Mesendoderm (in vitro differentiated cells): ENCODE results near the gene OR4M1.
"Not testable (repeated sequence)": the region's sequence is repeated elsewhere in the genome, so short reads cannot be mapped to it uniquely, and the experiment has no call there.

ENCODE experiments used
- DNase-seq: peaks from one replicate; pipeline ENCODE4 v3.0.0; 2013
- H2AK5ac ChIP-seq: 2 replicates; pipeline ENCODE4 v1.6.1; 2013; ENCODE audit warnings: low read length, inconsistent platforms
- H2BK120ac ChIP-seq: 2 replicates; pipeline ENCODE4 v1.6.1; 2013; ENCODE audit warnings: low read depth, mild to moderate bottlenecking, low read length, moderate library complexity, mixed read lengths
- H2BK15ac ChIP-seq: replicated peaks from 2 replicates; pipeline ENCODE4 v1.6.1; 2013; ENCODE audit warnings: low read depth, mild to moderate bottlenecking, moderate library complexity
- H2BK5ac ChIP-seq: 2 replicates; pipeline ENCODE4 v1.6.1; 2013; ENCODE audit warnings: low read length, inconsistent platforms
- H3K18ac ChIP-seq: 2 replicates; pipeline ENCODE4 v1.6.1; 2013; ENCODE audit warnings: mild to moderate bottlenecking, low read length, mixed read lengths
- H3K23ac ChIP-seq: one replicate; pipeline ENCODE4 v1.6.1; 2013; ENCODE audit warnings: low read length
- H3K27ac ChIP-seq: 2 replicates; pipeline ENCODE4 v1.5.1; 2013; ENCODE audit warnings: low read depth, mild to moderate bottlenecking, inconsistent platforms, low read length, moderate library complexity
- H3K27me3 ChIP-seq: 2 replicates; pipeline ENCODE4 v1.6.1; 2013; ENCODE audit warnings: low read length, control low read depth, mild to moderate bottlenecking, inconsistent platforms; ENCODE audit not compliant: insufficient read depth, poor library complexity
- H3K36me3 ChIP-seq: 2 replicates; pipeline ENCODE4 v1.6.1; 2013; ENCODE audit warnings: low read length, inconsistent platforms; ENCODE audit not compliant: control insufficient read depth, insufficient read depth
- H3K4ac ChIP-seq: one replicate; pipeline ENCODE4 v1.6.1; 2013; ENCODE audit warnings: low read depth, mild to moderate bottlenecking, low read length, moderate library complexity
- H3K4me1 ChIP-seq: 2 replicates; pipeline ENCODE4 v1.6.1; 2013; ENCODE audit warnings: low read depth, low read length, inconsistent platforms; ENCODE audit not compliant: control insufficient read depth
- H3K4me2 ChIP-seq: 2 replicates; pipeline ENCODE4 v1.6.1; 2013; ENCODE audit warnings: low read length
- H3K4me3 ChIP-seq: 2 replicates; pipeline ENCODE4 v1.5.1; 2013; ENCODE audit warnings: mild to moderate bottlenecking, low read length
- H3K56ac ChIP-seq: one replicate; pipeline ENCODE4 v1.6.1; 2013; ENCODE audit warnings: low read length
- H3K79me1 ChIP-seq: 2 replicates; pipeline ENCODE4 v1.6.1; 2013; ENCODE audit warnings: low read length, inconsistent platforms
- H3K79me2 ChIP-seq: 2 replicates; pipeline ENCODE4 v1.6.1; 2013; ENCODE audit warnings: mild to moderate bottlenecking, low read length; ENCODE audit not compliant: control insufficient read depth, insufficient read depth
- H3K9ac ChIP-seq: 2 replicates; pipeline ENCODE4 v1.6.1; 2013; ENCODE audit warnings: low read length, inconsistent platforms
- H4K5ac ChIP-seq: one replicate; pipeline ENCODE4 v1.6.1; 2013; ENCODE audit warnings: low read length
- H4K8ac ChIP-seq: one replicate; pipeline ENCODE4 v1.6.1; 2013; ENCODE audit warnings: low read depth, mild to moderate bottlenecking, control low read depth, low read length, moderate library complexity
- WGBS: extraction: QIAGEN DNeasy Blood & Tissue Kit; methylation state at CpG from one replicate; pipeline ENCODE4 v1.1.7; 2013; ENCODE audit warnings: low lambda C conversion rate, missing lambda C conversion rate; ENCODE audit not compliant: insufficient coverage; ENCODE audit errors: extremely low coverage; 5-methylcytosine and 5-hydroxymethylcytosine counted together

OR4M1 gene

DNA sequence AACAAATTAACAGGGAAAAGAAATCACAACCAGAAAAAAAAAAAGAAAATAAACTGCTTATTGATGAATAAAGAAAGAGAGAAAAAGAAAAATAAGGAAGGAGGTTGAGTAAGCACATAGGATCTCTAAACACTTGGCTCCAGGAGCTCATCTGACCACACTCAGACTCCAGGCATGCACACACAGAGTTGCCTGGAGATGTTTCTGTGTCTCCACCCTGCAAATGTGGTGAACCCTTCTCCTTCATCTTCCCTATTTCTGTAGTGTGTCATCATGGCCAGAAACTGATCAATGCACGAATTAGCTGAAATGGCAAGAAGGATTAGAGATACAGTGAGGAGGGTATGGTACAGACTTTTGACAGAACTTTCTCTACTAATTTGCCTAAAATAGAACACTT, 50.5 kb downstream of the OR4M1 start:
- DNase-seq: no peak
- H3K27ac ChIP-seq: no peak overlapping the region
- WGBS: no CpG with 5 or more reads among the region's 1 CpG

DNA sequence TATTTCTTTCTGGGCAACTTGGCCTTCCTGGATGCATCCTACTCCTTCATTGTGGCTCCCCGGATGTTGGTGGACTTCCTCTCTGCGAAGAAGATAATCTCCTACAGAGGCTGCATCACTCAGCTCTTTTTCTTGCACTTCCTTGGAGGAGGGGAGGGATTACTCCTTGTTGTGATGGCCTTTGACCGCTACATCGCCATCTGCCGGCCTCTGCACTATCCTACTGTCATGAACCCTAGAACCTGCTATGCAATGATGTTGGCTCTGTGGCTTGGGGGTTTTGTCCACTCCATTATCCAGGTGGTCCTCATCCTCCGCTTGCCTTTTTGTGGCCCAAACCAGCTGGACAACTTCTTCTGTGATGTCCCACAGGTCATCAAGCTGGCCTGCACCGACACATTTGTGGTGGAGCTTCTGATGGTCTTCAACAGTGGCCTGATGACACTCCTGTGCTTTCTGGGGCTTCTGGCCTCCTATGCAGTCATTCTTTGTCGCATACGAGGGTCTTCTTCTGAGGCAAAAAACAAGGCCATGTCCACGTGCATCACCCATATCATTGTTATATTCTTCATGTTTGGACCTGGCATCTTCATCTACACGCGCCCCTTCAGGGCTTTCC, 54.4 kb downstream of the OR4M1 start:
- WGBS: no CpG with 5 or more reads among the region's 12 CpGs
- not testable (repeated sequence) for H2BK5ac ChIP-seq, H4K5ac ChIP-seq, H3K18ac ChIP-seq, H3K4me3 ChIP-seq, H2AK5ac ChIP-seq, H3K23ac ChIP-seq, H3K4me1 ChIP-seq, H3K79me2 ChIP-seq, H3K4me2 ChIP-seq, H2BK120ac ChIP-seq, H3K4ac ChIP-seq, H3K27me3 ChIP-seq, H3K56ac ChIP-seq, H3K27ac ChIP-seq, H3K9ac ChIP-seq, H4K8ac ChIP-seq, H3K79me1 ChIP-seq, DNase-seq, H2BK15ac ChIP-seq, H3K36me3 ChIP-seq

More for the DNA sequence above, 50.5 kb downstream of the OR4M1 start:
- no peak overlapping the region for H2BK120ac ChIP-seq
- no peak overlapping the region for H2BK15ac ChIP-seq
- H3K36me3 ChIP-seq: no peaks in the 10 kb centered on the region
- no peak overlapping the region for H3K56ac ChIP-seq
- no peak overlapping the region for H4K8ac ChIP-seq
- no peaks in the 10 kb centered on the region for H3K79me2 ChIP-seq
- H3K9ac ChIP-seq: no peak overlapping the region
- H3K18ac ChIP-seq: no peak overlapping the region
- H2BK5ac ChIP-seq: no peak overlapping the region
- H3K27me3 ChIP-seq: no peaks in the 10 kb centered on the region
- no peak overlapping the region for H2AK5ac ChIP-seq
- no peak overlapping the region for H3K4me2 ChIP-seq
- H3K4me1 ChIP-seq: no peaks in the 10 kb centered on the region
- H3K4ac ChIP-seq: no peak overlapping the region
- no peak overlapping the region for H4K5ac ChIP-seq
- H3K23ac ChIP-seq: no peak overlapping the region
- H3K79me1 ChIP-seq: no peaks in the 10 kb centered on the region
- H3K4me3 ChIP-seq: no peak overlapping the region

DNA sequence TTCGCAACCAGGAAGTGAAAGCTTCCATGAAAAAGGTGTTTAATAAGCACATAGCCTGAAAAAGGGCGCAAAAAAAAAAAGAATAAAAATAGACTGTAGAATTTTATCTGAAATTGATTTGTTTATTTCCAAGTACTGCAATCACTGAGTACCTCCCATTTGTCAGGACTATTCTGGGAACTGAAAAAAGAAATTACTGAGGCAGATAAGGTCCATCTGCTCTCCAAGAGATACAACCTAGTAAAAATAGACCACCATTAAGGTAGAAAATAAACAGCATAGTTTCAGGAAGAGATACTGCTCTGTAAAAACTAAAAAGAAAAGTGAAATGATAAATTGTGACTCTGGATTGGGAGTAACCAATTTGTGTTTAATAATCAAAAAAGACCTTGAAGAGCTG, 55.0 kb downstream of the OR4M1 start:
- Histone ChIP-seq H3K27me3 (no peaks in the 10 kb centered on the region), H3K79me1 (no peaks in the 10 kb centered on the region), H4K5ac (no peak overlapping the region), H3K4me3 (no peak overlapping the region), H2BK120ac (no peak overlapping the region), H3K79me2 (no peaks in the 10 kb centered on the region), H3K36me3 (no peaks in the 10 kb centered on the region), H3K18ac (no peak overlapping the region), H2AK5ac (no peak overlapping the region), H3K4me2 (no peak overlapping the region), H4K8ac (no peak overlapping the region), H3K4ac (no peak overlapping the region), H3K27ac (no peak overlapping the region), H3K4me1 (no peaks in the 10 kb centered on the region), H3K9ac (no peak overlapping the region), H2BK15ac (no peak overlapping the region), H2BK5ac (no peak overlapping the region), H3K56ac (no peak overlapping the region), H3K23ac (no peak overlapping the region)
- no CpG with 5 or more reads among the region's 2 CpGs for WGBS
- DNase-seq: no peak
